Activated B cell treated with CpG ODN at 0.5 μM for 24 hours (primary cell): ENCODE measurements around the gene ROR2. TPM values are rescaled to one million over a fixed set of nuclear protein-coding genes. Genes with fewer than 3 reads are reported as not detected.

Experiments used
- ATAC-seq: fragments of 200-7000 bp; cut with Tn5 transposase; one replicate; pipeline ENCODE4 v1.10.0; 2021; ENCODE audit warnings: low read depth, mild to moderate bottlenecking, moderate library complexity
- CTCF ChIA-PET: fragments of 350-600 bp; sonication (Branson Sonifier 250); formaldehyde crosslinking; loops from one replicate; lab custom pipeline; 2021; ENCODE audit warnings: antibody characterized with exemption; lab: Charles Lee
- POLR2A ChIA-PET: fragments of 350-600 bp; sonication (Branson Sonifier 250); formaldehyde crosslinking; loops from one replicate; lab custom pipeline; 2021; ENCODE audit warnings: antibody characterized with exemption; lab: Charles Lee
- DNase-seq: peaks from one replicate; pipeline ENCODE4 v3.0.0; 2022
- H3K27ac Mint-ChIP-seq: one replicate; pipeline ENCODE4 v1.8.0; 2020; ENCODE audit warnings: mixed read lengths
- H3K27me3 Mint-ChIP-seq: one replicate; pipeline ENCODE4 v1.8.0; 2021; ENCODE audit warnings: mixed read lengths
- H3K36me3 Mint-ChIP-seq: one replicate; pipeline ENCODE4 v1.8.0; 2021; ENCODE audit warnings: low read depth, mixed read lengths
- H3K4me1 Mint-ChIP-seq: one replicate; pipeline ENCODE4 v1.8.0; 2021; ENCODE audit warnings: mixed read lengths
- H3K4me3 Mint-ChIP-seq: one replicate; pipeline ENCODE4 v1.8.0; 2020; ENCODE audit warnings: mild to moderate bottlenecking, mixed read lengths
- H3K9me3 Mint-ChIP-seq: one replicate; pipeline ENCODE4 v1.8.0; 2020; ENCODE audit warnings: mixed read lengths
- intact Hi-C: fragments of 100-400 bp; cut with micrococcal nuclease; formaldehyde crosslinking; loops from one replicate; pipeline ENCODE4 v1.15.1; 2024
- total RNA-seq: library from RNA; stranded (reverse); gene quantifications from 2 replicates; pipeline ENCODE4 v1.2.3, GENCODE V29; 2022
- TF ChIP-seq, protein P1 (sequence below): fragments of 200-600 bp; IDR thresholded peaks from one replicate; pipeline ENCODE4 v1.8.0; 2022; ENCODE audit warnings: antibody characterized with exemption, mild to moderate bottlenecking

ROR2 gene
- total RNA-seq, 1 donor from 2014 or later, result not detected

GRCh38 chr9:91784673-91785446 is 165.2 kb downstream of the ROR2 start:
- POLR2A ChIA-PET, result no interaction called here
- peaks cover 9% of the 10 kb centered on the region for H3K9me3 Mint-ChIP-seq
- ATAC-seq (no peak), DNase-seq (no peak)
- no peak overlapping the region for H3K27ac Mint-ChIP-seq
- TF ChIP-seq, protein P1, sequence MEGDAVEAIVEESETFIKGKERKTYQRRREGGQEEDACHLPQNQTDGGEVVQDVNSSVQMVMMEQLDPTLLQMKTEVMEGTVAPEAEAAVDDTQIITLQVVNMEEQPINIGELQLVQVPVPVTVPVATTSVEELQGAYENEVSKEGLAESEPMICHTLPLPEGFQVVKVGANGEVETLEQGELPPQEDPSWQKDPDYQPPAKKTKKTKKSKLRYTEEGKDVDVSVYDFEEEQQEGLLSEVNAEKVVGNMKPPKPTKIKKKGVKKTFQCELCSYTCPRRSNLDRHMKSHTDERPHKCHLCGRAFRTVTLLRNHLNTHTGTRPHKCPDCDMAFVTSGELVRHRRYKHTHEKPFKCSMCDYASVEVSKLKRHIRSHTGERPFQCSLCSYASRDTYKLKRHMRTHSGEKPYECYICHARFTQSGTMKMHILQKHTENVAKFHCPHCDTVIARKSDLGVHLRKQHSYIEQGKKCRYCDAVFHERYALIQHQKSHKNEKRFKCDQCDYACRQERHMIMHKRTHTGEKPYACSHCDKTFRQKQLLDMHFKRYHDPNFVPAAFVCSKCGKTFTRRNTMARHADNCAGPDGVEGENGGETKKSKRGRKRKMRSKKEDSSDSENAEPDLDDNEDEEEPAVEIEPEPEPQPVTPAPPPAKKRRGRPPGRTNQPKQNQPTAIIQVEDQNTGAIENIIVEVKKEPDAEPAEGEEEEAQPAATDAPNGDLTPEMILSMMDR, result no peak
- no peaks in the 10 kb centered on the region for H3K36me3 Mint-ChIP-seq
- no peak overlapping the region for H3K4me3 Mint-ChIP-seq
- H3K27me3 Mint-ChIP-seq, result peaks cover 31% of the 10 kb centered on the region
- H3K4me1 Mint-ChIP-seq, result no peaks in the 10 kb centered on the region
- intact Hi-C loops, result no loop called here
- CTCF ChIA-PET, result no interaction called here

DNA sequence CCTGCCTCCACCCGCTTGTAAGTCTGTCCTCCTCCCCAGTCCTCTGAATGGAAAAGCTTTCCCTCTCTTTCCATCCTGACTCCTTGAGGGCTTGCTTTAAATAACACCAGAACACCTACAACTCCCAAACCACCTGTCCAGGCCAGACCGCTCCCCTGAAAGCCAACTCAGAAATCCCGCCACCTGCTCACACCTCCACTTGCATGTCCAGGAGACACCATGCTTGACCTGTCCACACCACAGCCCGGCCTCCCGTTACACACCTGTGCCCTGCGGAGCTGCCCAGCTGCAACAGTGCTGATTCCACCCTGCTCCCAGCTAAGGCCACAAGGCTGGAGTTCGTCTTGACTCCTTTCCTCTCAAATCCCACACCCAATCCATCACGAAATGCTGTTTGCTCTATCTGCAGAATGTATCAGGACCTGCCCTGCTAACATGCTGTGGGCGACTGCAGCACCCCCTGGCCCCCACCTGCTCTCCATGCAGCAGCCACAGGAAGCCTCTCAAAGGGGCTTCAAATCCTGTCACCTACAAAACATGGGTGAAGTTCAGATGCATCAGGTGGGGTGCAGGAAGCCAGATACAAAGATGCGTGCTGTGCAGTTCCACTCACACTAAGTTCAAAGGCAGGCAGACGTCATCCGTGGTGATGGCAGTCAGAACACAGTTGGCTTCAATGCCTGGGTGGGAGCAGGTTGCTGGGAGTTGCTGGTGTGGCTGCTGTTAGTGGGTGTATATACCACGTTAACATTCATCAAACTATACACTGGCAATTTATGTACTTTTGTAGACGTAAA is 166.0 kb downstream of the ROR2 start:
- H3K4me3 Mint-ChIP-seq, result no peak overlapping the region
- intact Hi-C loops, result no loop called here

DNA sequence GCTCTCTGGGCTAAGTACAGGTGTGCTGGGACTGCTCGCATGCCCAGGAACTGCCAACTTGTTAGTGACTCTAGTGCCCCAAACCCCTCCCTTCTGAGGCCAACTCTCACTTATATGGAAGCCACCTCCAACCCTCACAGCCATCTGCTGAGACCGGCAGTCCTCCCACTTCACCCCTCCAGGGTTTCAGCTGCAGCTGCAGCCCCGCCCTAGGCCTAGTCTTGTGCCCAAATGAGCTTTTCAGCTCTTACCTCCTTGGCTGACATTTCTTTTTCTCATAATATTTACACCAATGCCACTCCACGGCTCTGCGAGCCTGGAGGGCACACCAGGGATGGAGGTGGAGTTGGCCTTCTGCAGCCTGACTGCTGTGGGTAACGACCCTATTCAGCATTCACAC is 166.6 kb downstream of the ROR2 start:
- no peak for ATAC-seq
- TF ChIP-seq, protein P1, result no peak
- ChIA-PET CTCF (no interaction called here), POLR2A (no interaction called here)
- Mint-ChIP-seq H3K36me3 (no peaks in the 10 kb centered on the region), H3K4me3 (no peak overlapping the region), H3K4me1 (no peaks in the 10 kb centered on the region), H3K9me3 (peaks cover 9% of the 10 kb centered on the region), H3K27ac (no peak overlapping the region), H3K27me3 (peaks cover 31% of the 10 kb centered on the region)
- no peak for DNase-seq
- intact Hi-C loops, result no loop called here

More for the DNA sequence above, 166.0 kb downstream of the ROR2 start:
- POLR2A ChIA-PET, result no interaction called here
- CTCF ChIA-PET, result no interaction called here
- no peak overlapping the region for H3K27ac Mint-ChIP-seq
- H3K9me3 Mint-ChIP-seq, result peaks cover 9% of the 10 kb centered on the region
- H3K36me3 Mint-ChIP-seq, result no peaks in the 10 kb centered on the region
- ATAC-seq (no peak), DNase-seq (no peak)
- TF ChIP-seq, protein P1, result no peak
- peaks cover 31% of the 10 kb centered on the region for H3K27me3 Mint-ChIP-seq
- H3K4me1 Mint-ChIP-seq, result no peaks in the 10 kb centered on the region

DNA sequence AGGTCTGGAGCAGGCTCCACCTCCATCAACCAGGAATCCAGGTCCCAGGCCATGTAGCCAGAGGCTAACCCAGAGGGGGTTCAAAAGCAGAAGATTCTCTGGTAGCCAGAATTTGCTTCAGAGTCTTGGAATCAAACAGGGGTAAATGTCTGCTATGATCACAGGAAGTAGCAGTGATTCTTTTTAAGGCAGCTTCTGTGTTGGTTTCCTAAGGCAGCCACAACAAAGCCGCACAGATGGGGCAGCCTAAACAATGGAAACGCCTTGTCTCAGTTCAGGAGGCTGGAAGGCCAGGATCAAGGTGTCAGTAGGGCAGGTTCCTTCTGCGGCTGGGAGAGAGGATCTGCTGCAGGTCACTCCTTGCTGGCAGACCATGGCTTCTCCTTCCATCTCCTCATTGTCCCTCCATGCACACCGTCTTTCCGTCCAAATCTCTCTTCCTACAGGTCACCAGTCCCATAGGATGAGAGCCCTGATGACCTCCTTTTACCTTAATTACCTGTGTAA is 167.3 kb downstream of the ROR2 start:
- Mint-ChIP-seq H3K4me3 (no peak overlapping the region), H3K36me3 (no peaks in the 10 kb centered on the region), H3K27me3 (peaks cover 26% of the 10 kb centered on the region), H3K9me3 (peaks cover 3% of the 10 kb centered on the region), H3K4me1 (no peaks in the 10 kb centered on the region), H3K27ac (no peak overlapping the region)
- ChIA-PET POLR2A (no interaction called here), CTCF (no interaction called here)
- intact Hi-C loops, result no loop called here
- TF ChIP-seq, protein P1, result no peak
- ATAC-seq, result no peak
- no peak for DNase-seq

DNA sequence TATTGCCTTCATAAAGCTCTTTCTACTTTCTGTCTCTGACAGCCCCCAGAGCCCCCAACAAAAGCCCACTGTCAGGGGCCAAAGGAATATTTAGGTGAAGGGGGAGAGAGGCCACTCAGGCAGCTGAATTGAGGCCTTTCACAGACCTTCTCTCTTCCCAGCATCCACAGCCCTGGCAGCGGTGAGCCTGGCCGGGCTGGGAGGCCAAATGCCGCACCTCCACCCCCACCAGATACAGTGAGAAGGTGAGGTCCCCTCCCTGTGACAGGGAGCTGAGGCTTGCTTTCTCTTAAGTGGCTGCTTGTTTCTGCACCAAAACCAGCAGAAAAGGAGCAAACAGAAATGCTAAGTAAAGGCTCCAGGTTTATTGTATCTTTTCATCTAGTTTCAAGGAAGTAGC is 168.1 kb downstream of the ROR2 start:
- H3K4me3 Mint-ChIP-seq, result no peak overlapping the region
- no peaks in the 10 kb centered on the region for H3K9me3 Mint-ChIP-seq
- CTCF ChIA-PET, result no interaction called here
- H3K4me1 Mint-ChIP-seq, result no peaks in the 10 kb centered on the region
- H3K27me3 Mint-ChIP-seq, result peaks cover 28% of the 10 kb centered on the region
- ATAC-seq, result no peak
- H3K36me3 Mint-ChIP-seq, result no peaks in the 10 kb centered on the region
- DNase-seq, result no peak
- POLR2A ChIA-PET, result no interaction called here
- intact Hi-C loops, result no loop called here
- H3K27ac Mint-ChIP-seq, result no peak overlapping the region
- TF ChIP-seq, protein P1, result no peak
